H1 (cell line): ENCODE data around the gene HOXA13. TPM values are rescaled to one million over a fixed set of nuclear protein-coding genes. Genes with fewer than 3 reads are reported as not detected.

Source experiments
- CTCF ChIA-PET: fragments of 300-600 bp; sonication (Branson Sonifier 250); formaldehyde crosslinking; loops from one replicate; lab custom pipeline; 2021; ENCODE audit not compliant: partially characterized antibody; lab: Charles Lee
- POLR2A ChIA-PET: fragments of 300-600 bp; sonication (Branson Sonifier 250); formaldehyde crosslinking; loops from one replicate; lab custom pipeline; 2021; ENCODE audit warnings: inconsistent platforms; ENCODE audit not compliant: partially characterized antibody; lab: Charles Lee
- DNase-seq, 2 experiments: peaks; one replicate each; pipeline versions ENCODE4 v3.0.0 to v3.0.0-alpha.2; 2010 to 2022; ENCODE audit warnings: low spot score in 2 of 2, low read depth in 1 of 2, mixed read lengths in 1 of 2
- FAIRE-seq: peaks from 2 replicates; lab custom pipeline; 2011; peaks lifted over from hg19 to GRCh38; lab: Jason Lieb, UNC
- H2AFZ ChIP-seq: 2 replicates; pipeline ENCODE4 v1.8.1; 2012; ENCODE audit warnings: low read length, inconsistent platforms
- H2AK5ac ChIP-seq: 2 replicates; pipeline ENCODE4 v1.6.1; 2013; ENCODE audit warnings: low read depth, low read length
- H2BK120ac ChIP-seq: replicated peaks from 2 replicates; pipeline ENCODE3; 2013; ENCODE audit warnings: low read depth, low read length, inconsistent platforms
- H2BK12ac ChIP-seq: 2 replicates; pipeline ENCODE4 v1.6.1; 2013; ENCODE audit warnings: low read depth, low read length
- H2BK15ac ChIP-seq: 2 replicates; pipeline ENCODE4 v1.6.1; 2013; ENCODE audit warnings: low read length
- H2BK20ac ChIP-seq: 2 replicates; pipeline ENCODE4 v1.6.1; 2013; ENCODE audit warnings: low read length
- H2BK5ac ChIP-seq: 2 replicates; pipeline ENCODE4 v1.6.1; 2013; ENCODE audit warnings: low read depth, low read length
- H3K14ac ChIP-seq: 2 replicates; pipeline ENCODE4 v1.6.1; 2013; ENCODE audit warnings: inconsistent platforms; ENCODE audit not compliant: insufficient read length
- H3K18ac ChIP-seq: 2 replicates; pipeline ENCODE4 v1.6.1; 2013; ENCODE audit warnings: low read length; ENCODE audit errors: extremely low read depth
- H3K23ac ChIP-seq: 2 replicates; pipeline ENCODE4 v1.6.1; 2013; ENCODE audit warnings: inconsistent platforms; ENCODE audit not compliant: insufficient read length
- H3K23me2 ChIP-seq: 2 replicates; pipeline ENCODE4 v1.6.1; 2013; ENCODE audit warnings: low read depth, low read length
- H3K27ac ChIP-seq: 2 replicates; pipeline ENCODE4 v1.6.1; 2011; ENCODE audit warnings: low read depth, low read length, inconsistent platforms
- H3K27me3 ChIP-seq, 4 experiments: replicated peaks in 1 of 4; 1 replicate in 1 of 4; 2 replicates in 3 of 4; pipeline versions ENCODE4 v1.6.1 to v1.8.1; 2011 to 2013; ENCODE audit warnings: low read length in 3 of 4, mild to moderate bottlenecking in 3 of 4, inconsistent platforms in 2 of 4, mixed read lengths in 2 of 4, moderate library complexity in 1 of 4; ENCODE audit not compliant: control insufficient read depth in 3 of 4, insufficient read depth in 3 of 4; ENCODE audit errors: extremely low read depth in 1 of 4
- H3K36me3 ChIP-seq, 4 experiments: 2 replicates each; pipeline versions ENCODE4 v1.6.1 to v1.8.1; 2011 to 2013; ENCODE audit warnings: mild to moderate bottlenecking in 4 of 4, low read length in 3 of 4, moderate library complexity in 2 of 4, control low read depth in 1 of 4, inconsistent platforms in 1 of 4; ENCODE audit not compliant: insufficient read depth in 4 of 4, control insufficient read depth in 2 of 4
- H3K4ac ChIP-seq: replicated peaks from 2 replicates; pipeline ENCODE3; 2013; ENCODE audit warnings: low read length, low read depth, mixed read lengths, inconsistent platforms; ENCODE audit not compliant: insufficient read length
- H3K4me1 ChIP-seq, 4 experiments: replicated peaks in 1 of 4; 1 replicate in 1 of 4; 2 replicates in 3 of 4; pipeline versions ENCODE4 v1.6.1 to v1.8.1; 2011 to 2013; ENCODE audit warnings: low read length in 3 of 4, inconsistent platforms in 2 of 4, mixed read lengths in 1 of 4; ENCODE audit not compliant: insufficient read depth in 4 of 4, control insufficient read depth in 3 of 4
- H3K4me2 ChIP-seq, 2 experiments: 2 replicates each; pipeline versions ENCODE4 v1.6.1 to v1.8.1; 2011 to 2013; ENCODE audit warnings: low read depth in 2 of 2, low read length in 2 of 2, control low read depth in 1 of 2, inconsistent platforms in 1 of 2, mild to moderate bottlenecking in 1 of 2; ENCODE audit not compliant: insufficient read depth in 1 of 2
- H3K4me3 ChIP-seq, 4 experiments: fragments of 200-600, 300-600 bp in 1 of 4; sonication (generic), shearing (Covaris generic), sonication (Bioruptor Twin) in 1 of 4; 2 replicates each; pipeline versions ENCODE4 v1.5.1 to v1.8.1; 2011 to 2016; ENCODE audit warnings: low read length in 4 of 4, low read depth in 3 of 4, control low read depth in 2 of 4, inconsistent platforms in 2 of 4, mild to moderate bottlenecking in 2 of 4, mixed read lengths in 1 of 4, moderate library complexity in 1 of 4; ENCODE audit not compliant: insufficient read depth in 2 of 4; ENCODE audit errors: extremely low read depth in 1 of 4
- H3K56ac ChIP-seq: replicated peaks from 2 replicates; pipeline ENCODE3; 2013; ENCODE audit warnings: low read depth, mild to moderate bottlenecking, mixed read lengths, low read length, inconsistent platforms; ENCODE audit not compliant: insufficient read length
- H3K79me1 ChIP-seq: 2 replicates; pipeline ENCODE4 v1.6.1; 2013; ENCODE audit warnings: low read depth, low read length, control low read depth
- H3K79me2 ChIP-seq, 2 experiments: 2 replicates each; pipeline versions ENCODE4 v1.6.1 to v1.8.1; 2012 to 2013; ENCODE audit warnings: low read length in 2 of 2, mild to moderate bottlenecking in 2 of 2, inconsistent platforms in 1 of 2; ENCODE audit not compliant: insufficient read depth in 2 of 2, control insufficient read depth in 1 of 2
- H3K9ac ChIP-seq, 4 experiments: replicated peaks in 1 of 4; 1 replicate in 1 of 4; 2 replicates in 3 of 4; pipeline versions ENCODE4 v1.6.1 to v1.8.1; 2011 to 2013; ENCODE audit warnings: low read depth in 3 of 4, low read length in 3 of 4, control low read depth in 2 of 4, mild to moderate bottlenecking in 2 of 4, moderate library complexity in 2 of 4, inconsistent platforms in 1 of 4; ENCODE audit errors: extremely low read depth in 1 of 4
- H3K9me3 ChIP-seq, 2 experiments: 2 replicates each; pipeline versions ENCODE4 v1.6.1 to v1.8.1; 2012 to 2013; ENCODE audit warnings: mild to moderate bottlenecking in 2 of 2, moderate library complexity in 2 of 2, control low read depth in 1 of 2, inconsistent platforms in 1 of 2, low read depth in 1 of 2, low read length in 1 of 2, mixed read lengths in 1 of 2; ENCODE audit not compliant: insufficient read depth in 2 of 2
- H4K20me1 ChIP-seq, 2 experiments: replicated peaks in 1 of 2; 2 replicates each; pipeline versions ENCODE3 to v1.8.1; 2011 to 2013; ENCODE audit warnings: inconsistent platforms in 2 of 2, low read length in 2 of 2, mild to moderate bottlenecking in 1 of 2; ENCODE audit not compliant: insufficient read depth in 2 of 2, control insufficient read depth in 1 of 2
- H4K5ac ChIP-seq: 2 replicates; pipeline ENCODE4 v1.6.1; 2013; ENCODE audit warnings: low read length, low read depth, mixed read lengths, inconsistent platforms; ENCODE audit not compliant: insufficient read length
- H4K8ac ChIP-seq: 2 replicates; pipeline ENCODE4 v1.8.0; 2013; ENCODE audit warnings: mild to moderate bottlenecking, moderate library complexity, low read length, inconsistent platforms; ENCODE audit not compliant: insufficient read depth; ENCODE audit errors: extremely low read depth
- H4K91ac ChIP-seq: replicated peaks from 2 replicates; pipeline ENCODE3; 2013; ENCODE audit warnings: low read length, mixed read lengths, inconsistent platforms; ENCODE audit not compliant: insufficient read length
- BRCA1 ChIP-seq: IDR thresholded peaks from 2 replicates; pipeline ENCODE4 v1.6.1; 2012; ENCODE audit warnings: low read depth, low read length, improper control_type of control experiment
- EZH2 ChIP-seq: fragments of 200-600 bp; sonication (generic); IDR thresholded peaks from 2 replicates; pipeline ENCODE4 v1.7.1; 2012; ENCODE audit warnings: low read depth, mild to moderate bottlenecking, moderate library complexity, low read length, inconsistent platforms; ENCODE audit not compliant: severe bottlenecking
- POLR2AphosphoS5 ChIP-seq: IDR thresholded peaks from 2 replicates; pipeline ENCODE4 v1.6.1; 2011; ENCODE audit warnings: low read depth, low read length
- POU5F1 ChIP-seq: IDR thresholded peaks from 2 replicates; pipeline ENCODE4 v1.6.1; 2011; ENCODE audit warnings: low read depth, mild to moderate bottlenecking, low read length, moderate library complexity
- RNF2 ChIP-seq: fragments of 200-900, 300-1000 bp; sonication (generic); IDR thresholded peaks from 2 replicates; pipeline ENCODE4 v1.7.1; 2016; ENCODE audit warnings: borderline replicate concordance, low read depth, mild to moderate bottlenecking, antibody characterized with exemption, low read length; ENCODE audit not compliant: poor library complexity, severe bottlenecking; ENCODE audit errors: missing control alignments
- SAP30 ChIP-seq: fragments of 300-600 bp; sonication (generic); IDR thresholded peaks from 2 replicates; pipeline ENCODE4 v1.7.1; 2012; ENCODE audit warnings: low read length, moderate library complexity, mild to moderate bottlenecking, inconsistent platforms; ENCODE audit not compliant: insufficient read depth, insufficient replicate concordance
- SP2 ChIP-seq: IDR thresholded peaks from 2 replicates; pipeline ENCODE4 v1.6.1; 2012; ENCODE audit warnings: mild to moderate bottlenecking, low read length, inconsistent platforms
- SUZ12 ChIP-seq: fragments of 200-600 bp; sonication (generic); IDR thresholded peaks from 2 replicates; pipeline ENCODE4 v1.6.1; 2012; ENCODE audit warnings: mild to moderate bottlenecking, inconsistent platforms, low read length, moderate library complexity, mixed read lengths
- WGBS, 2 experiments: shearing (Covaris generic) in 1 of 2; methylation state at CpG; one replicate each; pipeline versions ENCODE4 v1.1.6 to v1.1.7; 2013 to 2015; ENCODE audit warnings: low lambda C conversion rate in 2 of 2, mixed read lengths in 2 of 2, inconsistent platforms in 1 of 2, low coverage in 1 of 2, missing lambda C conversion rate in 1 of 2; ENCODE audit not compliant: insufficient replicate concordance in 2 of 2, insufficient coverage in 1 of 2, insufficient read length in 1 of 2; ENCODE audit errors: extremely low coverage in 1 of 2, missing lambda C conversion rate in 1 of 2; 5-methylcytosine and 5-hydroxymethylcytosine counted together
- polyA plus RNA-seq, 7 experiments: library from polyadenylated mRNA; depleted of rRNA in 3 of 7; stranded (reverse) in 5 of 7; unstranded in 2 of 7; fragments of >200 nt in 5 of 7; fragments of 200-250 nt in 2 of 7; gene quantifications; 1 replicate in 5 of 7; 2 replicates in 1 of 7; 4 replicates in 1 of 7; pipeline versions ENCODE4 v1.2.1 to v1.2.3, GENCODE V29; 2011 to 2013; ENCODE audit warnings: missing spikeins in 2 of 7, mixed read lengths in 2 of 7
- total RNA-seq: library from RNA; stranded (reverse); fragmentation: NEBNext Ultra II Directional; extraction: Animal tissue kit (Norgen Biotek cat#: 25700); gene quantifications from 2 replicates; pipeline ENCODE4 v1.2.1, GENCODE V29; 2021
- TF ChIP-seq, protein P1 (sequence below): IDR thresholded peaks from 2 replicates; pipeline ENCODE4 v1.6.1; 2012; ENCODE audit warnings: inconsistent platforms
- TF ChIP-seq, protein P2 (sequence below): IDR thresholded peaks from 2 replicates; pipeline ENCODE4 v1.6.1; 2011; ENCODE audit warnings: low read length, improper control_type of control experiment

HOXA13 gene
- total and polyA plus RNA-seq, 2 of the 8 experiments (the other 6 are each of a cell fraction or from before 2014, with no cell fraction given) = not detected

DNA sequence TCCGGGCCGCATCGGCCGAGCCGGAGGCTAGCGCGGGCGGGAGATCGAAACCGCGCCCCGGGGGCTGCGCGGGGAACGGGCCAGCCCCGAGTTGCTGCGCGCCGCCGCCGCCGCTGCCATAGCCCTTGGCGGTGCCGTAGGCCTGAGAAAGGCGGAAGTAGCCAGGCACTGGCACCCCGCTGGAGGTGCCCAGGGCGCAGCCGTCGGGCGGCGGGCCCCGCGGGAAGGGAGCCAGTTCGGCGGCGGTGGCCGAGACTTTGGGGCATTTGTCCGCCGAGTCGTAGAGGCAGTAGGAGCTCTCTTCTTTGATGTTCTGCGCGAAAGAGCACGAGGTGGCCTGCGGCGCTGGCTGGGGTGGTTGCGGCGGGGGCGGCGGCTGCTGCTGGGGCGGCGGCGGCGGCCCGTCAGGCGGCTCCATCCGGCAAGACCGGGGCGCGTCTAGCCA, 26.4 kb downstream of the HOXA13 start:
- H4K8ac ChIP-seq = peak overlapping the region; percentile 62; the same call in 1 of the 2 replicates
- H3K79me1 ChIP-seq = no peaks in the 10 kb centered on the region
- peaks cover 0 to 18% (median 0%) of the 10 kb centered on the region in 4 experiments; a peak in 1 of 8 replicates for H3K36me3 ChIP-seq
- peak overlapping the region; percentile 19 to 35; a peak in 3 of 4 replicates for H3K4me2 ChIP-seq
- H3K9ac ChIP-seq = no peak overlapping the region
- no peak overlapping the region for H2BK120ac ChIP-seq
- no peak overlapping the region for H3K56ac ChIP-seq
- H3K23me2 ChIP-seq = no peaks in the 10 kb centered on the region; the same call in 1 of the 2 replicates
- no peak for FAIRE-seq
- H3K23ac ChIP-seq = no peak overlapping the region
- 2% methylated on average over 30 of the region's 59 CpGs; no CpG with 5 or more reads in 1 of the 2 experiments for WGBS, 2 experiments
- peak in 1 of 2 experiments; percentile 73 for DNase-seq
- no peak overlapping the region; the same call in 1 of the 2 replicates for H3K18ac ChIP-seq
- no peak overlapping the region for H4K91ac ChIP-seq
- no peak overlapping the region for H2AFZ ChIP-seq
- no peak overlapping the region for H3K14ac ChIP-seq
- no peak overlapping the region for H2BK15ac ChIP-seq
- H3K79me2 ChIP-seq = no peaks in the 10 kb centered on the region
- H3K4me3 ChIP-seq = peak overlapping the region in 1 of 4 experiments; percentile 36; a peak in 2 of 8 replicates
- no peak overlapping the region for H2AK5ac ChIP-seq
- peaks cover 95 to 100% (median 100%) of the 10 kb centered on the region in 4 experiments for H3K27me3 ChIP-seq
- H3K27ac ChIP-seq = no peak overlapping the region
- no peak overlapping the region for H3K4ac ChIP-seq
- H3K9me3 ChIP-seq = no peaks in the 10 kb centered on the region; a peak in 1 of 4 replicates
- H2BK20ac ChIP-seq = no peak overlapping the region
- POLR2A ChIA-PET = no interaction called here
- CTCF ChIA-PET = interaction anchor here (0.6 to 5.4 kb wide), 4 partner anchors 10 to 51 kb away, joined by 3 to 20 read pairs (median 7); partner anchors contain the start of gene HOXA5
- no peak overlapping the region for H2BK5ac ChIP-seq
- peaks cover 4 to 11% (median 5%) of the 10 kb centered on the region in 4 experiments; a peak in 5 of 7 replicates for H3K4me1 ChIP-seq
- H2BK12ac ChIP-seq = no peak overlapping the region
- peaks cover 39 to 59% of the 10 kb centered on the region in 2 experiments for H4K20me1 ChIP-seq
- H4K5ac ChIP-seq = no peak overlapping the region
- TF ChIP-seq POLR2AphosphoS5 (no peak), SP2 (no peak), POU5F1 (no peak), RNF2 (peak; percentile 62), SAP30 (no peak), EZH2 (peak; percentile 83), BRCA1 (no peak), SUZ12 (peak; percentile 84)
- TF ChIP-seq, protein P1, sequence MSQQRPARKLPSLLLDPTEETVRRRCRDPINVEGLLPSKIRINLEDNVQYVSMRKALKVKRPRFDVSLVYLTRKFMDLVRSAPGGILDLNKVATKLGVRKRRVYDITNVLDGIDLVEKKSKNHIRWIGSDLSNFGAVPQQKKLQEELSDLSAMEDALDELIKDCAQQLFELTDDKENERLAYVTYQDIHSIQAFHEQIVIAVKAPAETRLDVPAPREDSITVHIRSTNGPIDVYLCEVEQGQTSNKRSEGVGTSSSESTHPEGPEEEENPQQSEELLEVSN = no peak
- TF ChIP-seq, protein P2, sequence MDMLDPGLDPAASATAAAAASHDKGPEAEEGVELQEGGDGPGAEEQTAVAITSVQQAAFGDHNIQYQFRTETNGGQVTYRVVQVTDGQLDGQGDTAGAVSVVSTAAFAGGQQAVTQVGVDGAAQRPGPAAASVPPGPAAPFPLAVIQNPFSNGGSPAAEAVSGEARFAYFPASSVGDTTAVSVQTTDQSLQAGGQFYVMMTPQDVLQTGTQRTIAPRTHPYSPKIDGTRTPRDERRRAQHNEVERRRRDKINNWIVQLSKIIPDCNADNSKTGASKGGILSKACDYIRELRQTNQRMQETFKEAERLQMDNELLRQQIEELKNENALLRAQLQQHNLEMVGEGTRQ = no peak
